Spleen (tissue), 7 donors: Measurements from ENCODE around the gene STK17A.

ENCODE experiments used
- CTCF ChIP-seq, 11 experiments: fragments of 200-600 bp in 7 of 11; fragments of 450-650 bp in 4 of 11; sonication (generic) in 4 of 11; IDR thresholded peaks in 8 of 11; conservative IDR thresholded peaks in 3 of 11; 1 replicate in 7 of 11; 2 replicates in 4 of 11; pipeline versions ENCODE4 v1.4.0 to v1.8.0; 2016 to 2021; ENCODE audit warnings: antibody characterized with exemption in 11 of 11, inconsistent platforms in 4 of 11, mild to moderate bottlenecking in 1 of 11
- POLR2AphosphoS5 ChIP-seq, 3 donors: sonication (generic); formaldehyde crosslinking; IDR thresholded peaks; one replicate each; pipeline ENCODE4 v1.5.1; 2017; ENCODE audit warnings: antibody characterized with exemption in 3 of 3
- donor health status: DM: no; HTN: no; CAD: no; lungs with moderate emphysema.
- donor health status: DM: no; HTN: no; CAD: no.
- donor health status: DM: no; HTN: no; CAD: no.

DNA sequence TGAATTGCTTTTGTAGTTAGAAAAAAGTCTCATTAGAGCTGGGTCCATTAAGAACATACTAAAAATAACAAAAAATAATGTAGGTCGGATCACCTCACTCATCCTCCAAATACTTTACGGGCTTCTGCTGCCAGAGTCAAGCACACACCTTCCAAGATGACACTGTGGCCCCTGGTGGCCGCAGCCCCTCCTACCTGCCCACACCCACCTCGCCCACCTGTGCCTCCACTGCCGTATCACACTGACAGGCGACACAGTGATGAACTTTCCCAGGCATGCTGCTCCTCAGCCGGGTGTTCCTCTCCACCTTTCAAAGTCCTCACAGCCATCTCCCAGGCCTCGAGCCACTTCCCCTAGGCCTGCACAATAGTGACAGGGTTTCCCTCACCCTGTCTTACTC, 60.9 kb downstream of the STK17A start:
- TF ChIP-seq CTCF (IDR thresholded peaks at IDR 0.05 in 8 of 11, conservative IDR thresholded peaks at IDR 0.05 in 3 of 11): no peak
- TF ChIP-seq POLR2AphosphoS5 (IDR thresholded peaks at IDR 0.05): no peak
